HepG2 (cell line): ENCODE results near the gene NPHS1. TPM values are rescaled to one million over a fixed set of nuclear protein-coding genes. Genes with fewer than 3 reads are reported as not detected.

ENCODE experiments used
- ATAC-seq: fragments of 200-7000 bp; cut with Tn5 transposase; 3 replicates; pipeline ENCODE4 v1.9.1; 2020; ENCODE audit warnings: mild to moderate bottlenecking, moderate library complexity
- BruUV-seq: library from RNA; stranded (reverse); fragments of 400-500 nt; replicated peaks from 2 replicates; lab custom pipeline; 2021; lab: Mats Ljungman, UMichigan
- CTCF ChIA-PET: fragments of 300-600 bp; formaldehyde crosslinking; extraction: SDS; loops from one replicate; lab custom pipeline; 2021; ENCODE audit warnings: low total read pairs, inconsistent platforms, low intra/inter-chr PET ratio; lab: Yijun Ruan, JAX
- POLR2A ChIA-PET: fragments of 350-600 bp; sonication (Branson Sonifier 250); formaldehyde crosslinking; loops from one replicate; lab custom pipeline; 2020; ENCODE audit warnings: antibody characterized with exemption, inconsistent platforms; lab: Yijun Ruan, JAX
- DNase-seq: peaks from one replicate; pipeline ENCODE4 v3.0.0-alpha.2; 2015; ENCODE audit warnings: low spot score
- FAIRE-seq: peaks from 3 replicates; lab custom pipeline; 2011; peaks lifted over from hg19 to GRCh38; lab: Jason Lieb, UNC
- H2AFZ ChIP-seq: one replicate; pipeline ENCODE4 v1.6.1; 2011; ENCODE audit warnings: low read length, inconsistent platforms
- H3K27ac ChIP-seq: fragments of 300-600 bp; 3 replicates; pipeline ENCODE4 v1.8.0; 2011; ENCODE audit warnings: mixed run types, mild to moderate bottlenecking, mixed read lengths, low read length, inconsistent platforms; ENCODE audit not compliant: insufficient read depth; ENCODE audit errors: extremely low read length
- H3K27me3 ChIP-seq, 2 experiments: fragments of 200-600 bp in 1 of 2; 2 replicates in 1 of 2; 3 replicates in 1 of 2; pipeline versions ENCODE4 v1.6.0 to v1.8.0; 2011; ENCODE audit warnings: low read length in 2 of 2, mild to moderate bottlenecking in 2 of 2, moderate library complexity in 2 of 2, inconsistent platforms in 1 of 2; ENCODE audit not compliant: insufficient read depth in 2 of 2, control insufficient read depth in 1 of 2
- H3K36me3 ChIP-seq, 2 experiments: fragments of 200-600 bp in 1 of 2; replicated peaks in 1 of 2; 2 replicates in 1 of 2; 3 replicates in 1 of 2; pipeline versions ENCODE4 v1.5.1 to v1.8.0; 2011; ENCODE audit warnings: low read length in 2 of 2, inconsistent platforms in 1 of 2; ENCODE audit not compliant: insufficient read depth in 2 of 2, control insufficient read depth in 1 of 2
- H3K4me1 ChIP-seq: 2 replicates; pipeline ENCODE4 v1.5.1; 2012; ENCODE audit warnings: low read length, inconsistent platforms; ENCODE audit not compliant: insufficient read depth
- H3K4me2 ChIP-seq: 2 replicates; pipeline ENCODE4 v1.6.0; 2011; ENCODE audit warnings: low read depth, low read length, inconsistent platforms
- H3K4me3 ChIP-seq, 3 experiments: fragments of 200-600 bp in 1 of 3; sonication (generic), shearing (Covaris generic) in 1 of 3; replicated peaks in 1 of 3; 2 replicates each; pipeline ENCODE4 v1.5.1; 2011 to 2016; ENCODE audit warnings: low read length in 3 of 3, inconsistent platforms in 2 of 3, low read depth in 2 of 3, mild to moderate bottlenecking in 2 of 3, control low read depth in 1 of 3, mixed read lengths in 1 of 3; ENCODE audit not compliant: insufficient read depth in 1 of 3
- H3K79me2 ChIP-seq: one replicate; pipeline ENCODE4 v1.6.1; 2011; ENCODE audit warnings: low read length, inconsistent platforms; ENCODE audit not compliant: insufficient read depth
- H3K9ac ChIP-seq: 2 replicates; pipeline ENCODE4 v1.6.0; 2011; ENCODE audit warnings: mild to moderate bottlenecking, low read depth, low read length, inconsistent platforms; ENCODE audit not compliant: insufficient read depth
- H3K9me3 ChIP-seq: 2 replicates; pipeline ENCODE4 v1.5.1; 2012; ENCODE audit warnings: mild to moderate bottlenecking, low read length
- H4K20me1 ChIP-seq: 2 replicates; pipeline ENCODE4 v1.6.0; 2011; ENCODE audit warnings: inconsistent platforms, mild to moderate bottlenecking, low read length, moderate library complexity; ENCODE audit not compliant: insufficient read depth
- BCL3 ChIP-seq: sonication (generic); formaldehyde crosslinking; IDR thresholded peaks from 2 replicates; pipeline ENCODE4 v1.5.1; 2020; ENCODE audit warnings: mild to moderate bottlenecking, missing genetic modification reagents, moderate library complexity
- FOXA3 ChIP-seq: IDR thresholded peaks from 2 replicates; pipeline ENCODE4 v1.6.1; 2016; ENCODE audit warnings: missing genetic modification reagents, missing compliant biosample characterization
- HNRNPUL1 ChIP-seq: fragments of 200-400 bp; formaldehyde crosslinking; IDR thresholded peaks from 2 replicates; pipeline ENCODE4 v1.6.1; 2017; ENCODE audit warnings: low read depth, mild to moderate bottlenecking, low read length, moderate library complexity
- HOXA3 ChIP-seq: sonication (generic); formaldehyde crosslinking; IDR thresholded peaks from 2 replicates; pipeline ENCODE4 v1.5.0; 2020; ENCODE audit warnings: missing genetic modification reagents
- MED1 ChIP-seq: sonication (generic); formaldehyde crosslinking; IDR thresholded peaks from 2 replicates; pipeline ENCODE4 v1.4.0; 2020; ENCODE audit warnings: missing genetic modification reagents
- MEIS1 ChIP-seq: sonication (generic); formaldehyde crosslinking; IDR thresholded peaks from 2 replicates; pipeline ENCODE4 v1.9.0; 2021; ENCODE audit warnings: mild to moderate bottlenecking, missing genetic modification reagents, moderate library complexity, borderline replicate concordance
- NFKBIZ ChIP-seq: IDR thresholded peaks from 2 replicates; pipeline ENCODE4 v1.6.1; 2018; ENCODE audit warnings: missing genetic modification reagents, missing compliant biosample characterization
- RARA ChIP-seq: IDR thresholded peaks from 2 replicates; pipeline ENCODE4 v1.6.1; 2016; ENCODE audit warnings: missing genetic modification reagents, missing compliant biosample characterization
- SOX5 ChIP-seq: IDR thresholded peaks from 2 replicates; pipeline ENCODE4 v1.6.1; 2016; ENCODE audit warnings: borderline replicate concordance
- TCF7 ChIP-seq: sonication (generic); IDR thresholded peaks from 2 replicates; pipeline ENCODE4 v1.6.1; 2016; ENCODE audit warnings: antibody characterized with exemption, low read depth
- YEATS4 ChIP-seq: sonication (generic); formaldehyde crosslinking; IDR thresholded peaks from 2 replicates; pipeline ENCODE4 v1.4.0; 2020; ENCODE audit warnings: missing genetic modification reagents, borderline replicate concordance
- ZNF556 ChIP-seq: sonication (generic); formaldehyde crosslinking; IDR thresholded peaks from 2 replicates; pipeline ENCODE4 v1.4.0; 2020; ENCODE audit warnings: mild to moderate bottlenecking, missing genetic modification reagents, borderline replicate concordance
- ZNF780A ChIP-seq: sonication (generic); formaldehyde crosslinking; IDR thresholded peaks from 2 replicates; pipeline ENCODE4 v1.8.0; 2022; ENCODE audit warnings: mild to moderate bottlenecking, missing genetic modification reagents, moderate library complexity
- WGBS: methylation state at CpG from one replicate; pipeline ENCODE4 v1.1.6; 2017; ENCODE audit warnings: low lambda C conversion rate; 5-methylcytosine and 5-hydroxymethylcytosine counted together
- in situ Hi-C: cut with HindIII; loops from 2 replicates; pipeline ENCODE4 v1.10.0; 2017; ENCODE audit warnings: low pct_unique_long_range_greater_than_20kb; ENCODE audit not compliant: extremely low pct_ligation_motif_present
- intact Hi-C: fragments of 100-400 bp; cut with micrococcal nuclease; formaldehyde crosslinking; loops from one replicate; pipeline ENCODE4 v1.10.0; 2022; ENCODE audit not compliant: unreplicated experiment
- polyA plus RNA-seq, 8 experiments: library from polyadenylated mRNA; depleted of rRNA in 3 of 8; stranded (reverse) in 7 of 8; unstranded in 1 of 8; fragments of >200 nt; fragmentation: Illumina TruSeq in 4 of 8; extraction: Trizol in 4 of 8; gene quantifications; 2 replicates each; pipeline versions ENCODE4 v1.2.1 to v1.2.3, GENCODE V29; 2011 to 2016; ENCODE audit warnings: low read depth in 4 of 8, missing spikeins in 1 of 8, mixed read lengths in 1 of 8; ENCODE audit not compliant: insufficient read depth in 1 of 8
- total RNA-seq, 5 experiments: library from RNA; depleted of rRNA; stranded (reverse); fragments of >200 nt; fragmentation: Illumina TruSeq; extraction: Trizol; gene quantifications; 2 replicates each; pipeline ENCODE4 v1.2.3, GENCODE V29; 2016; ENCODE audit warnings: low read depth in 1 of 5
- TF ChIP-seq, protein P1 (sequence below): sonication (generic); formaldehyde crosslinking; IDR thresholded peaks from 2 replicates; pipeline ENCODE4 v1.4.0; 2020; ENCODE audit warnings: mild to moderate bottlenecking, low read depth, missing genetic modification reagents
- TF ChIP-seq, protein P2 (sequence below): sonication (generic); formaldehyde crosslinking; IDR thresholded peaks from 2 replicates; pipeline ENCODE4 v1.8.1; 2022; ENCODE audit warnings: mild to moderate bottlenecking, missing genetic modification reagents
- TF ChIP-seq, protein P3 (sequence below), 2 experiments: sonication (generic) in 1 of 2; formaldehyde crosslinking in 1 of 2; IDR thresholded peaks; 2 replicates each; pipeline versions ENCODE4 v1.6.1 to v1.9.0; 2014 to 2022; ENCODE audit warnings: antibody characterized with exemption in 1 of 2, borderline replicate concordance in 1 of 2, inconsistent platforms in 1 of 2, low read depth in 1 of 2, missing genetic modification reagents in 1 of 2

NPHS1 gene
- total and polyA plus RNA-seq, 2 of the 13 experiments (the other 11 are each of a cell fraction or from before 2014, with no cell fraction given): not detected

DNA sequence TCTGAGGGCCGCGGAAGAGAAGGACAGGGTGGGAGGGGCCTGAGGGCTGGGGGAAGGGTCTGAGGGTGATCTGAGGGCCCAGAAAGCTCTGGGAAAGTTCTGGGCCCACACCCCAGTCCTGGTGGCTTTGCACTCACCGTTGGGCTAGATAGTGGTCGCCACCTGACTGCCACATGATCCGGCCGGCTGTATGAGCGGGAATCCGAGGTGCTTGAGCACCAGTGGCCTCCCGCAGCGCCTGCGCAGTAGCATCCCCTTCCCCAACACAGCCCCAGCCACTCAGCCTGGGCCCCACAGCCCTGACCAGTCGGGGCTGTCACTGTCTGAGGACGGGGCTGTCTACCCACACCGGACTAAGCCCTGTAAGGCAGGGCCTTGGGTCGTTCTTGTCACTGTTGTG, 54.6 kb downstream of the NPHS1 start:
- DNase-seq: no peak
- BruUV-seq: no TSS peak
- Histone ChIP-seq H3K4me3 (peak overlapping the region in 2 of 3 experiments; percentile 3 to 48; a peak in 1 of 6 replicates), H3K4me1 (peaks cover 29% of the 10 kb centered on the region), H3K27me3 (peaks cover 0 to 4% of the 10 kb centered on the region in 2 experiments; a peak in 2 of 5 replicates), H3K36me3 (peaks cover 0 to 2% of the 10 kb centered on the region in 2 experiments; a peak in 1 of 5 replicates), H2AFZ (no peak overlapping the region), H3K9ac (0 out of 2 replicates have a peak overlapping the region, but pooled peaks have one; percentile 29), H3K9me3 (no peaks in the 10 kb centered on the region), H3K4me2 (peak overlapping the region; percentile 55), H4K20me1 (no peaks in the 10 kb centered on the region), H3K79me2 (no peaks in the 10 kb centered on the region), H3K27ac (no peak overlapping the region)
- intact Hi-C loops (no loop called here), in situ Hi-C loops (no loop called here)
- peak; percentile 69 for ATAC-seq
- ChIA-PET CTCF (no interaction called here), POLR2A (no interaction called here)
- FAIRE-seq: no peak
- 0% methylated on average over 2 of the region's 15 CpGs for WGBS
- TF ChIP-seq HOXA3 (CRISPR knock-in tag) (peak; percentile 59), MED1 (CRISPR knock-in tag) (peak; percentile 20; the same call in 1 of the 2 replicates), MEIS1 (no peak), FOXA3 (CRISPR knock-in tag) (peak; percentile 8; the same call in 1 of the 2 replicates), HNRNPUL1 (no peak), TCF7 (no peak), ZNF556 (CRISPR knock-in tag) (no peak), BCL3 (CRISPR knock-in tag) (0 out of 2 replicates have a peak, but pooled peaks have one; percentile 32), ZNF780A (CRISPR knock-in tag) (no peak), YEATS4 (CRISPR knock-in tag) (peak; percentile 26; the same call in 1 of the 2 replicates), NFKBIZ (CRISPR knock-in tag) (0 out of 2 replicates have a peak, but pooled peaks have one; percentile 22), RARA (CRISPR knock-in tag) (peak; percentile 24; the same call in 1 of the 2 replicates), SOX5 (no peak)
- TF ChIP-seq, protein P1, sequence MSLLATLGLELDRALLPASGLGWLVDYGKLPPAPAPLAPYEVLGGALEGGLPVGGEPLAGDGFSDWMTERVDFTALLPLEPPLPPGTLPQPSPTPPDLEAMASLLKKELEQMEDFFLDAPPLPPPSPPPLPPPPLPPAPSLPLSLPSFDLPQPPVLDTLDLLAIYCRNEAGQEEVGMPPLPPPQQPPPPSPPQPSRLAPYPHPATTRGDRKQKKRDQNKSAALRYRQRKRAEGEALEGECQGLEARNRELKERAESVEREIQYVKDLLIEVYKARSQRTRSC (CRISPR knock-in tag): 0 out of 2 replicates have a peak, but pooled peaks have one; percentile 18
- TF ChIP-seq, protein P2, sequence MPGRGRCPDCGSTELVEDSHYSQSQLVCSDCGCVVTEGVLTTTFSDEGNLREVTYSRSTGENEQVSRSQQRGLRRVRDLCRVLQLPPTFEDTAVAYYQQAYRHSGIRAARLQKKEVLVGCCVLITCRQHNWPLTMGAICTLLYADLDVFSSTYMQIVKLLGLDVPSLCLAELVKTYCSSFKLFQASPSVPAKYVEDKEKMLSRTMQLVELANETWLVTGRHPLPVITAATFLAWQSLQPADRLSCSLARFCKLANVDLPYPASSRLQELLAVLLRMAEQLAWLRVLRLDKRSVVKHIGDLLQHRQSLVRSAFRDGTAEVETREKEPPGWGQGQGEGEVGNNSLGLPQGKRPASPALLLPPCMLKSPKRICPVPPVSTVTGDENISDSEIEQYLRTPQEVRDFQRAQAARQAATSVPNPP (CRISPR knock-in tag): no peak
- TF ChIP-seq, protein P3, sequence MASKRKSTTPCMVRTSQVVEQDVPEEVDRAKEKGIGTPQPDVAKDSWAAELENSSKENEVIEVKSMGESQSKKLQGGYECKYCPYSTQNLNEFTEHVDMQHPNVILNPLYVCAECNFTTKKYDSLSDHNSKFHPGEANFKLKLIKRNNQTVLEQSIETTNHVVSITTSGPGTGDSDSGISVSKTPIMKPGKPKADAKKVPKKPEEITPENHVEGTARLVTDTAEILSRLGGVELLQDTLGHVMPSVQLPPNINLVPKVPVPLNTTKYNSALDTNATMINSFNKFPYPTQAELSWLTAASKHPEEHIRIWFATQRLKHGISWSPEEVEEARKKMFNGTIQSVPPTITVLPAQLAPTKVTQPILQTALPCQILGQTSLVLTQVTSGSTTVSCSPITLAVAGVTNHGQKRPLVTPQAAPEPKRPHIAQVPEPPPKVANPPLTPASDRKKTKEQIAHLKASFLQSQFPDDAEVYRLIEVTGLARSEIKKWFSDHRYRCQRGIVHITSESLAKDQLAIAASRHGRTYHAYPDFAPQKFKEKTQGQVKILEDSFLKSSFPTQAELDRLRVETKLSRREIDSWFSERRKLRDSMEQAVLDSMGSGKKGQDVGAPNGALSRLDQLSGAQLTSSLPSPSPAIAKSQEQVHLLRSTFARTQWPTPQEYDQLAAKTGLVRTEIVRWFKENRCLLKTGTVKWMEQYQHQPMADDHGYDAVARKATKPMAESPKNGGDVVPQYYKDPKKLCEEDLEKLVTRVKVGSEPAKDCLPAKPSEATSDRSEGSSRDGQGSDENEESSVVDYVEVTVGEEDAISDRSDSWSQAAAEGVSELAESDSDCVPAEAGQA (IDR thresholded peaks at IDR 0.05; ENCODE audit: low read depth): no peak
- TF ChIP-seq, protein P3 (CRISPR knock-in tag; IDR thresholded peaks at IDR 0.05; ENCODE audit: borderline replicate concordance): no peak
